ENCODE data around the gene MAST3. TPM values are rescaled to one million over a fixed set of nuclear protein-coding genes. Genes with fewer than 3 reads are reported as not detected.

MAST3 gene

GRCh38 chr19:18198374-18198773 lies 100.8 kb downstream of the MAST3 start:
- peaks cover 8% of the 10 kb centered on the region for H3K36me3 ChIP-seq (ENCODE audit: insufficient read depth, low read length)

More at GRCh38 chr19:18198374-18198773, 100.8 kb downstream of the MAST3 start:
- no peak overlapping the region for H3K4me2 ChIP-seq (ENCODE audit: low read length)
- no peak overlapping the region for H3K9ac ChIP-seq (ENCODE audit: low read depth, low read length)
- no peak overlapping the region for H3K4me3 ChIP-seq (ENCODE audit: low read length)
- H3K9me3 ChIP-seq (replicated peaks; ENCODE audit: low read length): no peaks in the 10 kb centered on the region
- H3K27me3 ChIP-seq (ENCODE audit: control insufficient read depth, insufficient read depth, low read length): no peaks in the 10 kb centered on the region
- peaks cover 18% of the 10 kb centered on the region for H3K4me1 ChIP-seq (ENCODE audit: control insufficient read depth, insufficient read depth, low read length)

Small RNA genes lying within 50 kb of the gene (small RNA-seq; reads per million reads assigned to genes)
- gene IFI30: not detected
